PC-9 (cell line): ENCODE results near the gene ITGB3. TPM values are rescaled to one million over a fixed set of nuclear protein-coding genes. Genes with fewer than 3 reads are reported as not detected.

Experiments used
- BruUV-seq: library from RNA; stranded (reverse); fragments of 400-500 nt; replicated peaks from 2 replicates; lab custom pipeline; 2021; lab: Mats Ljungman, UMichigan
- CTCF ChIA-PET: fragments of 300-600 bp; sonication (Branson Sonifier 250); formaldehyde crosslinking; loops from one replicate; lab custom pipeline; 2022; ENCODE audit warnings: antibody characterized with exemption; lab: Charles Lee
- POLR2A ChIA-PET: fragments of 300-600 bp; sonication (Branson Sonifier 250); formaldehyde crosslinking; loops from one replicate; lab custom pipeline; 2022; ENCODE audit warnings: antibody characterized with exemption; ENCODE audit not compliant: unreplicated experiment; lab: Charles Lee
- DNase-seq, 2 experiments: peaks; one replicate each; pipeline versions ENCODE4 v3.0.0 to v3.0.0-alpha.2; 2015 to 2022; ENCODE audit warnings: mixed read lengths in 1 of 2
- H2AFZ ChIP-seq: fragments of 200-600 bp; sonication (generic); 2 replicates; pipeline ENCODE4 v1.8.1; 2017; ENCODE audit warnings: antibody characterized with exemption
- H3F3A ChIP-seq: fragments of 200-600 bp; sonication (generic); 2 replicates; pipeline ENCODE4 v1.8.1; 2017; ENCODE audit warnings: antibody characterized with exemption, mild to moderate bottlenecking, low read depth; ENCODE audit not compliant: insufficient read depth
- H3K27ac ChIP-seq: fragments of 200-600 bp; sonication (generic); 2 replicates; pipeline ENCODE4 v1.6.1; 2016; ENCODE audit warnings: mixed run types
- H3K27me3 ChIP-seq: fragments of 200-600 bp; sonication (generic); 2 replicates; pipeline ENCODE4 v1.6.1; 2016; ENCODE audit warnings: low read depth, mixed run types; ENCODE audit not compliant: insufficient read depth
- H3K36me3 ChIP-seq: fragments of 200-600 bp; sonication (generic); 2 replicates; pipeline ENCODE4 v1.6.1; 2016; ENCODE audit warnings: low read depth, mixed run types
- H3K4me1 ChIP-seq: fragments of 200-600 bp; sonication (generic); replicated peaks from 2 replicates; pipeline ENCODE4 v1.6.1; 2016; ENCODE audit warnings: mixed run types; ENCODE audit not compliant: insufficient read depth
- H3K4me2 ChIP-seq: fragments of 200-600 bp; sonication (generic); 2 replicates; pipeline ENCODE4 v1.6.1; 2017; ENCODE audit warnings: mixed run types
- H3K4me3 ChIP-seq: fragments of 200-600 bp; sonication (generic); 2 replicates; pipeline ENCODE4 v1.6.1; 2016; ENCODE audit warnings: mixed run types
- H3K79me2 ChIP-seq: fragments of 200-600 bp; sonication (generic); 2 replicates; pipeline ENCODE4 v1.6.1; 2017; ENCODE audit warnings: low read depth, mixed run types
- H3K9me2 ChIP-seq: fragments of 200-600 bp; sonication (generic); 2 replicates; pipeline ENCODE4 v1.8.1; 2017; ENCODE audit warnings: mild to moderate bottlenecking; ENCODE audit not compliant: insufficient read depth
- H3K9me3 ChIP-seq: fragments of 200-600 bp; sonication (generic); 2 replicates; pipeline ENCODE4 v1.8.1; 2016; ENCODE audit warnings: low read depth; ENCODE audit not compliant: insufficient read depth
- H4K20me1 ChIP-seq: fragments of 200-600 bp; sonication (generic); 2 replicates; pipeline ENCODE4 v1.8.1; 2017; ENCODE audit not compliant: insufficient read depth
- EZH2 ChIP-seq: fragments of 200-600 bp; sonication (generic); IDR thresholded peaks from 2 replicates; pipeline ENCODE4 v1.8.0; 2017; ENCODE audit warnings: antibody characterized with exemption, low read depth
- intact Hi-C: fragments of 100-400 bp; cut with micrococcal nuclease; formaldehyde crosslinking; loops from one replicate; pipeline ENCODE4 v1.10.0; 2022; ENCODE audit not compliant: unreplicated experiment
- total RNA-seq: library from RNA; stranded (reverse); gene quantifications from 2 replicates; pipeline ENCODE4 v1.2.3, GENCODE V29; 2021
- TF ChIP-seq, protein P1 (sequence below): fragments of 200-600 bp; sonication (generic); conservative IDR thresholded peaks from 2 replicates; pipeline ENCODE4 v1.6.1; 2017; ENCODE audit warnings: mixed run types, antibody characterized with exemption, mild to moderate bottlenecking, moderate library complexity

ITGB3 gene
- total RNA-seq, 1 experiment from 2014 or later: 0.31 TPM

- Histone ChIP-seq H2AFZ (no peak overlapping the region), H3K4me1 (peaks cover 21% of the 10 kb centered on the region), H3F3A (peaks cover 5% of the 10 kb centered on the region), H3K9me3 (0 out of 2 replicates have a peak, but pooled peaks cover 16% of the 10 kb centered on the region), H4K20me1 (no peaks in the 10 kb centered on the region), H3K36me3 (0 out of 2 replicates have a peak, but pooled peaks cover 7% of the 10 kb centered on the region), H3K27me3 (no peaks in the 10 kb centered on the region), H3K27ac (no peak overlapping the region), H3K9me2 (no peaks in the 10 kb centered on the region), H3K4me2 (no peak overlapping the region), H3K79me2 (no peaks in the 10 kb centered on the region), H3K4me3 (no peak overlapping the region)
- TF ChIP-seq, protein P1, sequence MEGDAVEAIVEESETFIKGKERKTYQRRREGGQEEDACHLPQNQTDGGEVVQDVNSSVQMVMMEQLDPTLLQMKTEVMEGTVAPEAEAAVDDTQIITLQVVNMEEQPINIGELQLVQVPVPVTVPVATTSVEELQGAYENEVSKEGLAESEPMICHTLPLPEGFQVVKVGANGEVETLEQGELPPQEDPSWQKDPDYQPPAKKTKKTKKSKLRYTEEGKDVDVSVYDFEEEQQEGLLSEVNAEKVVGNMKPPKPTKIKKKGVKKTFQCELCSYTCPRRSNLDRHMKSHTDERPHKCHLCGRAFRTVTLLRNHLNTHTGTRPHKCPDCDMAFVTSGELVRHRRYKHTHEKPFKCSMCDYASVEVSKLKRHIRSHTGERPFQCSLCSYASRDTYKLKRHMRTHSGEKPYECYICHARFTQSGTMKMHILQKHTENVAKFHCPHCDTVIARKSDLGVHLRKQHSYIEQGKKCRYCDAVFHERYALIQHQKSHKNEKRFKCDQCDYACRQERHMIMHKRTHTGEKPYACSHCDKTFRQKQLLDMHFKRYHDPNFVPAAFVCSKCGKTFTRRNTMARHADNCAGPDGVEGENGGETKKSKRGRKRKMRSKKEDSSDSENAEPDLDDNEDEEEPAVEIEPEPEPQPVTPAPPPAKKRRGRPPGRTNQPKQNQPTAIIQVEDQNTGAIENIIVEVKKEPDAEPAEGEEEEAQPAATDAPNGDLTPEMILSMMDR: no peak
- no peak for TF ChIP-seq EZH2
- DNase-seq: no peak
- BruUV-seq: no TSS peak
- POLR2A ChIA-PET: no interaction called here
- intact Hi-C loops: no loop called here
- CTCF ChIA-PET: interaction anchor here (0.6 kb wide), 1 partner anchor 126 kb away, joined by 3 read pairs; no protein-coding TSS in a partner anchor
These were observed 45.7 kb downstream of the ITGB3 start for GRCh38 chr17:47299239-47299910.

- Histone ChIP-seq H3K27ac (no peak overlapping the region), H3K9me3 (0 out of 2 replicates have a peak, but pooled peaks cover 16% of the 10 kb centered on the region), H3F3A (peaks cover 13% of the 10 kb centered on the region), H3K9me2 (no peaks in the 10 kb centered on the region), H3K4me1 (peaks cover 30% of the 10 kb centered on the region), H3K4me2 (no peak overlapping the region), H3K4me3 (no peak overlapping the region), H2AFZ (no peak overlapping the region), H3K27me3 (no peaks in the 10 kb centered on the region), H3K36me3 (0 out of 2 replicates have a peak, but pooled peaks cover 7% of the 10 kb centered on the region), H4K20me1 (no peaks in the 10 kb centered on the region), H3K79me2 (no peaks in the 10 kb centered on the region)
- no peak for DNase-seq
- no TSS peak for BruUV-seq
- TF ChIP-seq, protein P1: no peak
- no peak for TF ChIP-seq EZH2
- POLR2A ChIA-PET: interaction anchor here (0.7 kb wide), 1 partner anchor 41 kb away, joined by 4 read pairs; no protein-coding TSS in a partner anchor
- intact Hi-C loops: no loop called here
- CTCF ChIA-PET: no interaction called here
These were observed 47.1 kb downstream of the ITGB3 start for GRCh38 chr17:47300718-47301117.

- no peak overlapping the region for H3K27ac ChIP-seq
- 0 out of 2 replicates have a peak, but pooled peaks cover 16% of the 10 kb centered on the region for H3K9me3 ChIP-seq
- H3F3A ChIP-seq: peaks cover 18% of the 10 kb centered on the region
- no peak overlapping the region for H2AFZ ChIP-seq
- H3K4me1 ChIP-seq: peaks cover 35% of the 10 kb centered on the region
- H3K36me3 ChIP-seq: 0 out of 2 replicates have a peak, but pooled peaks cover 7% of the 10 kb centered on the region
- H3K79me2 ChIP-seq: no peaks in the 10 kb centered on the region
- no TSS peak for BruUV-seq
- H3K27me3 ChIP-seq: no peaks in the 10 kb centered on the region
- POLR2A ChIA-PET: interaction anchor here (0.7 kb wide), 1 partner anchor 41 kb away, joined by 4 read pairs; no protein-coding TSS in a partner anchor
- intact Hi-C loops: no loop called here
- DNase-seq: no peak
- no peak overlapping the region for H3K4me3 ChIP-seq
- H3K4me2 ChIP-seq: no peak overlapping the region
- H3K9me2 ChIP-seq: no peaks in the 10 kb centered on the region
- TF ChIP-seq EZH2: no peak
- TF ChIP-seq, protein P1: no peak
- no peaks in the 10 kb centered on the region for H4K20me1 ChIP-seq
- CTCF ChIA-PET: no interaction called here
These were observed 47.5 kb downstream of the ITGB3 start for GRCh38 chr17:47301161-47301560.
